IMR-90 (cell line): ENCODE measurements around the gene CPEB2.

Experiments
- ELK1 ChIP-seq: fragments of 150-350 bp; IDR thresholded peaks from 2 replicates; pipeline ENCODE4 v1.6.1; 2016; ENCODE audit warnings: low read depth, mild to moderate bottlenecking, low read length, moderate library complexity, borderline replicate concordance
- MAZ ChIP-seq: IDR thresholded peaks from 2 replicates; pipeline ENCODE4 v1.6.1; 2012; ENCODE audit warnings: low read depth, mild to moderate bottlenecking, low read length, improper control_type of control experiment, moderate library complexity, borderline replicate concordance
- MXI1 ChIP-seq: IDR thresholded peaks from 2 replicates; pipeline ENCODE4 v1.6.1; 2012; ENCODE audit warnings: low read depth, mild to moderate bottlenecking, low read length, moderate library complexity, borderline replicate concordance
- POLR2A ChIP-seq: IDR thresholded peaks from 2 replicates; pipeline ENCODE4 v1.6.1; 2012; ENCODE audit warnings: mild to moderate bottlenecking, low read depth, low read length
- RAD21 ChIP-seq: IDR thresholded peaks from 2 replicates; pipeline ENCODE4 v1.6.1; 2012; ENCODE audit warnings: low read length, improper control_type of control experiment
- RCOR1 ChIP-seq: IDR thresholded peaks from 2 replicates; pipeline ENCODE4 v1.6.1; 2012; ENCODE audit warnings: mild to moderate bottlenecking, low read length, improper control_type of control experiment; ENCODE audit not compliant: insufficient replicate concordance
- RFX5 ChIP-seq: IDR thresholded peaks from 2 replicates; pipeline ENCODE4 v1.8.0; 2012; ENCODE audit warnings: low read depth, mild to moderate bottlenecking, low read length, moderate library complexity
- SMC3 ChIP-seq: fragments of 150-350 bp; IDR thresholded peaks from 2 replicates; pipeline ENCODE4 v1.6.1; 2016; ENCODE audit warnings: low read depth, mild to moderate bottlenecking, antibody characterized with exemption, low read length, moderate library complexity
- USF2 ChIP-seq: fragments of 150-350 bp; IDR thresholded peaks from 2 replicates; pipeline ENCODE4 v1.6.1; 2017; ENCODE audit warnings: mild to moderate bottlenecking, antibody characterized with exemption, low read length, low read depth
- TF ChIP-seq, protein P1 (sequence below): conservative IDR thresholded peaks from 2 replicates; pipeline ENCODE4 v1.5.1; 2012; ENCODE audit warnings: mild to moderate bottlenecking, low read depth, low read length, improper control_type of control experiment

- TF ChIP-seq, protein P1, sequence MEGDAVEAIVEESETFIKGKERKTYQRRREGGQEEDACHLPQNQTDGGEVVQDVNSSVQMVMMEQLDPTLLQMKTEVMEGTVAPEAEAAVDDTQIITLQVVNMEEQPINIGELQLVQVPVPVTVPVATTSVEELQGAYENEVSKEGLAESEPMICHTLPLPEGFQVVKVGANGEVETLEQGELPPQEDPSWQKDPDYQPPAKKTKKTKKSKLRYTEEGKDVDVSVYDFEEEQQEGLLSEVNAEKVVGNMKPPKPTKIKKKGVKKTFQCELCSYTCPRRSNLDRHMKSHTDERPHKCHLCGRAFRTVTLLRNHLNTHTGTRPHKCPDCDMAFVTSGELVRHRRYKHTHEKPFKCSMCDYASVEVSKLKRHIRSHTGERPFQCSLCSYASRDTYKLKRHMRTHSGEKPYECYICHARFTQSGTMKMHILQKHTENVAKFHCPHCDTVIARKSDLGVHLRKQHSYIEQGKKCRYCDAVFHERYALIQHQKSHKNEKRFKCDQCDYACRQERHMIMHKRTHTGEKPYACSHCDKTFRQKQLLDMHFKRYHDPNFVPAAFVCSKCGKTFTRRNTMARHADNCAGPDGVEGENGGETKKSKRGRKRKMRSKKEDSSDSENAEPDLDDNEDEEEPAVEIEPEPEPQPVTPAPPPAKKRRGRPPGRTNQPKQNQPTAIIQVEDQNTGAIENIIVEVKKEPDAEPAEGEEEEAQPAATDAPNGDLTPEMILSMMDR = no peak
- TF ChIP-seq RCOR1 (no peak), USF2 (no peak), RFX5 (no peak), SMC3 (no peak), POLR2A (no peak), RAD21 (no peak), ELK1 (no peak), MAZ (no peak), MXI1 (no peak)
These were observed 15.2 kb upstream of the CPEB2 start for GRCh38 chr4:14987054-14987453.
